ENCODE measurements around the gene MYO10.

The MYO10 gene

GRCh38 chr5:16612007-16612406 lies 324.1 kb downstream of the MYO10 start:
- Histone ChIP-seq H3K4me3 (ENCODE audit: low read depth, low read length) (no peak overlapping the region), H3K36me3 (ENCODE audit: control insufficient read depth in 2 of 2, insufficient read depth in 1 of 2, low read length in 2 of 2) (peaks cover 0 to 4% of the 10 kb centered on the region in 2 experiments; a peak in 1 of 3 replicates), H3K27ac (ENCODE audit: extremely low read depth, low read depth, low read length) (no peak overlapping the region), H3K4me1 (ENCODE audit: control insufficient read depth, insufficient read depth, low read length) (peaks cover 9% of the 10 kb centered on the region; the same call in 1 of the 2 replicates), H3K9me3 (ENCODE audit: control insufficient read depth, insufficient read depth, low read depth, low read length) (no peaks in the 10 kb centered on the region)
- CTCF ChIA-PET: interaction anchor here (0.6 kb wide), 1 partner anchor 10 kb away, joined by 4 read pairs; no protein-coding TSS in a partner anchor
- no peak for TF ChIP-seq ZNF513 (tag by site-specific recombination; IDR thresholded peaks at IDR 0.05)
- no peak for TF ChIP-seq ZNF114 (tag by site-specific recombination; IDR thresholded peaks at IDR 0.05)
- TF ChIP-seq PBX3 (CRISPR knock-in tag; IDR thresholded peaks at IDR 0.05): no peak
- no peak for TF ChIP-seq ZBTB48 (tag by site-specific recombination; IDR thresholded peaks at IDR 0.05)
- TF ChIP-seq TRIM28 (IDR thresholded peaks at IDR 0.05; ENCODE audit: borderline replicate concordance, low read length): no peak
- POLR2A ChIA-PET: interaction anchor here (0.6 kb wide), 1 partner anchor 146 kb away, joined by 4 read pairs; no protein-coding TSS in a partner anchor
